Measurements from ENCODE around the gene TPO. TPM values are rescaled to one million over a fixed set of nuclear protein-coding genes. Genes with fewer than 3 reads are reported as not detected.
"Not testable (repeated sequence)": the region's sequence is repeated elsewhere in the genome, so short reads cannot be mapped to it uniquely, and the experiment has no call there.

The TPO gene
- total RNA-seq, 2 experiments from 2014 or later, result not detected

DNA sequence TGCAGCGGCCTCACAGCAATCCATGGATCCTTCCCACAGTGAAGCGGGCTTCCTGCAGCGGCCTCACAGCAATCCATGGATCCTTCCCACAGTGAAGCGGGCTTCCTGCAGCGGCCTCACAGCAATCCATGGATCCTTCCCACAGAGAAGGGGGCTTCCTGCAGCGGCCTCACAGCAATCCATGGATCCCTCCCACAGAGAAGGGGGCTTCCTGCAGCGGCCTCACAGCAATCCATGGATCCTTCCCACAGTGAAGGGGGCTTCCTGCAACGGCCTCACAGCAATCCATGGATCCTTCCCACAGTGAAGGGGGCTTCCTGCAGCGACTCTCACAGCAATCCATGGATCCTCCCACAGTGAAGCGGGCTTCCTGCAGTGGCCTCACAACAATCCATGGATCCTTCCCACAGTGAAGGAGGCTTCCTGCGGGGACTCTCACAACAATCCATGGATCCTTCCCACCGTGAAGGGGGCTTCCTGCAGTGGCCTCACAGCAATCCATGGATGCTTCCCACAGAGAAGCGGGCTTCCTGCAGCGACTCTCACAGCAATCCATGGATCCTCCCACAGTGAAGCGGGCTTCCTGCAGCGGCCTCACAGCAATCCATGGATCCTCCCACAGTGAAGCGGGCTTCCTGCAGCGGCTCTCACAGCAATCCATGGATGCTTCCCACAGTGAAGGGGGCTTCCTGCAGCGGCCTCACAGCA lies 168.1 kb downstream of the TPO start:
- H3K4me1 Mint-ChIP-seq (ENCODE audit: low read depth); H3K27me3 Mint-ChIP-seq (ENCODE audit: low read depth); CTCF ChIA-PET; DNase-seq; H3K36me3 Mint-ChIP-seq (ENCODE audit: low read depth); H3K4me3 Mint-ChIP-seq; H3K27ac Mint-ChIP-seq; H3K9me3 Mint-ChIP-seq (ENCODE audit: insufficient read depth); POLR2A ChIA-PET; ATAC-seq: not testable (repeated sequence)

DNA sequence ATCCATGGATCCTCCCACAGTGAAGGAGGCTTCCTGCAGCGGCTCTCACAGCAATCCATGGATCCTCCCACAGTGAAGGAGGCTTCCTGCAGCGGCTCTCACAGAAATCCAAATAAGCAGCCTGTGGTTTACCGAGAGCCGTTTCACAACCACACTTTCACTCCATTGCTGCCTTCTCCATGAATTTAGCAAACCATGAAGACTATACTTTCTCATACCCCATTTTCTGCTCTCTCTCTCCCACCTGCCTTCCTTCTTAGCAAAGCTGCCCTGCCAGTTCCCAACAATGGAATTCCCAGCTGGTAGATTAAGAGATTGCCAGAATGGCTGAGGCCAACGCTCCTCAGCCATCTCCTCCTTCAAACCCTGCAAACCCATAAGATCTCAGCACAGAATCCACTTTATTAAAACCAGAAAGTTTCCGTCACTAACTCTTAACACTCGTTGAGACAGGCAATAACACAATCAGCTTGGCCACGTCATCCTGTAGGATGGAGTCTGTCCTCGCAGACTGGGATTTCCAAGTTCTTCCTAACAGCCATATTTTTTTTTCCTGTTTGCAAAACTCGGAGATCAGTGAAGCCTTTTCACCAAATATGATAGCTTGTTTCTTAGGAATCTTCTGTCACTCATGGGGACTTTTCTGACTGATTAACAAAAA lies 168.8 kb downstream of the TPO start:
- no peak overlapping the region for H3K4me3 Mint-ChIP-seq
- H3K27ac Mint-ChIP-seq, result no peak overlapping the region
- H3K27me3 Mint-ChIP-seq (ENCODE audit: low read depth), result peaks cover 5% of the 10 kb centered on the region
- CTCF ChIA-PET, result no interaction called here
- H3K4me1 Mint-ChIP-seq (ENCODE audit: low read depth), result no peaks in the 10 kb centered on the region
- ATAC-seq (no peak), DNase-seq (no peak)
- POLR2A ChIA-PET, result no interaction called here
- H3K9me3 Mint-ChIP-seq (ENCODE audit: insufficient read depth), result no peaks in the 10 kb centered on the region
- no peaks in the 10 kb centered on the region for H3K36me3 Mint-ChIP-seq (ENCODE audit: low read depth)

DNA sequence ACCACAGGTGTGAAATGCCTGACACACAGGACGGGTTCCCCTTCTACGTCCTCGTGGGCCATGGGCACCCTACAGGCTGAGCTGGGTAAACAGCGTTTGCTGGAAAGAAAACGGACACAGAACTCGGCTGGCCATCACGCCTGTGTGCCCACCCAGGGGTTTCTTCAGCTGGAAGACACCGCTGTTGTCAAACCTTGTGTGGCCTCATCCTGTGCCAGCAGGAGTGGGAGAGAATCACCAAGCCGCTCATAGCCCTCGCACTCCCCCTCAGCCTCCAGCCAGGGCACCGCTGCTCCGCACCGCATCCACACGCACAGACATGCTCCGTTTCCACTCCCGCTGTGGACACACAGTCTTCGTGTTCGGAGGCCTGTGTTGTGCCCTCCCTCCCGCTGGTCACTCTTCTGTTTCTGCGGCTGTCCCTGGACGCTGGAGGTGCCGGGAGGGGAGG lies 169.7 kb downstream of the TPO start:
- Mint-ChIP-seq H3K27ac (no peak overlapping the region), H3K36me3 (ENCODE audit: low read depth) (no peaks in the 10 kb centered on the region), H3K4me3 (no peak overlapping the region), H3K27me3 (ENCODE audit: low read depth) (peaks cover 3% of the 10 kb centered on the region), H3K9me3 (ENCODE audit: insufficient read depth) (no peaks in the 10 kb centered on the region), H3K4me1 (ENCODE audit: low read depth) (no peaks in the 10 kb centered on the region)
- ATAC-seq, result no peak
- DNase-seq, result no peak
- POLR2A ChIA-PET, result no interaction called here
- CTCF ChIA-PET, result no interaction called here

DNA sequence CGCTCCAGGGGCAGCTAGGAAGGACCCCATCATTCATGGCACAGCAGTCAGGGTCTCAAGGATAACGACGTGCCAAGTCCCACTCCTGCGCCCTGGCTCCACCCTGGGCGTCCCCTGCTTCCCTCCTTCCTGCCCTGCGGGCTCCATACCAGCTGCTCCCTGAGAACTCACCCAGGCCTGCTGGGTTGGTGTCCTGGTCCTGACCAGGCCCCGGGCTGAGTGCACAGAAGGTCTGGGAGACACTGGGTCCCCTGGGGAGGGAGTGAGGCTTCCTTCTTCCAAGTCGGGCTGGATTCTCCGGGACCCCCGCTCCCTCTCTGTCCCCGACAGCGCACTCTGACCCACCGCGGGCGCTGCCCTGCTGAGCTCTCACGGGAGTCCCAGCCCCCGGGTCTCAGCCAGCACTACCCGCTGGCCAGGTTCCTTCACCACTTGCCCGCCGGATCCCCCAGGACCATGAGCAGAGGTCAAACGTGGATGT lies 170.8 kb downstream of the TPO start:
- Mint-ChIP-seq H3K27ac (no peak overlapping the region), H3K27me3 (ENCODE audit: low read depth) (peaks cover 2% of the 10 kb centered on the region), H3K9me3 (ENCODE audit: insufficient read depth) (no peaks in the 10 kb centered on the region), H3K36me3 (ENCODE audit: low read depth) (no peaks in the 10 kb centered on the region), H3K4me1 (ENCODE audit: low read depth) (no peaks in the 10 kb centered on the region), H3K4me3 (no peak overlapping the region)
- DNase-seq, result no peak
- ChIA-PET POLR2A (no interaction called here), CTCF (no interaction called here)
- ATAC-seq, result no peak

DNA sequence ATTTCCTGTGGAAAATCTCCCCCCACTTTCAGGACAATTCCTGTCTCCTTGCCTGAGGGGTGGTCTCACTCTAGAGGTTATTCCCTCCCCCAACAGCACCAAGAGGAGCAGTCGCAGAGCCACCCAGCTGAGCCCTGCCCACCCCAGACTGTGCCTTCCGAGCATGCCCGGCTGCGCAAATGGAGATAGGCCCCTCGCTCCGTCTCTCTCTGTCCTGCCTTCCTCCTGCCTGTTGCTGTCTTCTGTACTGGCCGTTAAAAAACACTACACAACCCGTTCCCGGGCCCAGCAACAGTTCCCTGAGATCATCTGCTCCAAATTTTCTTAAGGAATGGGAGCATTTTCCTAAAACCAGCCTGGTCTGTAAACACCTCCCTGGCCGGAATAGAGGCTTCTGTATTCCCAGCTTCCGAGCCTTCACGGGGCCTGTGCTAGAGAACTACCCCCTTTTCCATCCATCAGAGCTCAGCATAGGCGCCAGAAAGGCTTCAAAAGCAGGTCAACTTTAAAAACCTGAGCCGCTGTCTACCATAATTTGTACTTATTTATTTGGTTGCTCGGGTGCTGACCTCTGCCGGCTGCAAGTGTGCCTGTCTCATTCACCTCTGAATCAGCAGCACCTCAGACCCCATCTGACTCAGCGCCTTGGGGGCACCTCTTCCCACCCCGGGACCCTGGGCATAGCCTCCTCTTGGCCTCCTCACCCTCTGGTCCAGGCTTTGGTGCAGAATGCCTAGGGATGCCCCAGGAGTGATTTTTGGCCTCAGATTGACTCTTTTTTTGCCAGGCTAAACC lies 171.6 kb downstream of the TPO start:
- no peak overlapping the region for H3K27ac Mint-ChIP-seq

DNA sequence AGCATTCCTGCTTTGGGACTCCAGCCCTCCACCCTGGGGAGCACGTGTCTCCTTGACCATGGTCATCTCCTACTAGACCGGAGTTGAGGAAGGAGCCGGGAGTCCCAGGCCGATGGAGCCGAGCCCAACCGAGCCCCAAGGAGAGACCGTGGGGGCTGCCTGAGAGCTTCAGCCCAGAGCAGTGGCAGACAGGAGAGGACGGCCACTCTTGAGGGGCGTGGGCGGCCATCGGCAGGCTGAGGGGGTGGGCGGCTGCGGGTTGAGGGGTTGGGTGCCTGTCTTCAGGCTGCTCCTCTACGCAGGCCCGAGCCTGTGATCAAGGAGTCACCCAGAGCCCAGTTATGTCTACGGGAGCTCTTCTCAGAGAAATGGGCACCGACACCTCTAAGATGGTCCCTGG lies 172.4 kb downstream of the TPO start:
- no peak overlapping the region for H3K4me3 Mint-ChIP-seq
- H3K27ac Mint-ChIP-seq, result no peak overlapping the region
- no peak for ATAC-seq
- DNase-seq, result no peak
- ChIA-PET CTCF (no interaction called here), POLR2A (no interaction called here)
- no peaks in the 10 kb centered on the region for H3K4me1 Mint-ChIP-seq (ENCODE audit: low read depth)
- H3K36me3 Mint-ChIP-seq (ENCODE audit: low read depth), result no peaks in the 10 kb centered on the region
- H3K9me3 Mint-ChIP-seq (ENCODE audit: insufficient read depth), result no peaks in the 10 kb centered on the region
- no peaks in the 10 kb centered on the region for H3K27me3 Mint-ChIP-seq (ENCODE audit: low read depth)

More for the DNA sequence above, 171.6 kb downstream of the TPO start:
- ChIA-PET POLR2A (no interaction called here), CTCF (no interaction called here)
- Mint-ChIP-seq H3K4me1 (ENCODE audit: low read depth) (no peaks in the 10 kb centered on the region), H3K9me3 (ENCODE audit: insufficient read depth) (no peaks in the 10 kb centered on the region), H3K36me3 (ENCODE audit: low read depth) (no peaks in the 10 kb centered on the region), H3K4me3 (no peak overlapping the region), H3K27me3 (ENCODE audit: low read depth) (no peaks in the 10 kb centered on the region)
- ATAC-seq (no peak), DNase-seq (no peak)

DNA sequence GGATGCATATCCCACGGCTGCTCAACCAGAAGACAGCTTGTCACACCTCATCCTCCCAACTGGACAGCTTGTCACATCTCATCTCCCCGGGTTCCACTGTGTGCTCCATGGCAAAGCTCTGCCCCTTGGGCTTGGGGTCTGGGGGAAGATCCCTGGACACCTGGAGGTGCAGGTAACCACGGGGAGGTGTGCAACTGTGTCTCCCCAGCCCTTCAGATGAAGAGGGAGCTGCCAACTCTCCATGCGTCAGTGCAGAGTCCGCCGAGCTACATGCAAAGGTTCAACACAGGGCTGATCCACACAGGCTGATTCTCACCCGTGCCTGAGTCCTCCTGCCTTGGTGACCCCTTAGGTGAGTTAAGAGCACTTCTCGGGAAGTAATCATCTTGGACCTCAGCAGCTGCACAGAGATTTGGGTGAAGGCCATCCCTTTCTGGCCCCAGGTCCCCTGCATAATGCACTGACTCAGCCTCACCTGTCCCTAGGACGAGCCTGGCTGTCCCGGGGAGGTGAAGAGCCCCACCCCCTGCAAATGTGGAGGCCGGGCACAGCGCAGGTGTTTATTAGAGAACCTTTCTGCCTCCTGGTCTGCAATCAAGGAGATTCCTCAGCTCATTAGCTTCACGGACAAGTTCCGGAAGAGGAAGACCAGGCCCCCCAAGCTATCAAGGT lies 173.1 kb downstream of the TPO start:
- CTCF ChIA-PET, result no interaction called here
- DNase-seq (no peak), ATAC-seq (no peak)
- H3K9me3 Mint-ChIP-seq (ENCODE audit: insufficient read depth), result no peaks in the 10 kb centered on the region
- H3K4me1 Mint-ChIP-seq (ENCODE audit: low read depth), result no peaks in the 10 kb centered on the region
- H3K36me3 Mint-ChIP-seq (ENCODE audit: low read depth), result no peaks in the 10 kb centered on the region
- POLR2A ChIA-PET, result no interaction called here
- H3K4me3 Mint-ChIP-seq, result no peak overlapping the region
- H3K27me3 Mint-ChIP-seq (ENCODE audit: low read depth), result no peaks in the 10 kb centered on the region
- H3K27ac Mint-ChIP-seq, result no peak overlapping the region

DNA sequence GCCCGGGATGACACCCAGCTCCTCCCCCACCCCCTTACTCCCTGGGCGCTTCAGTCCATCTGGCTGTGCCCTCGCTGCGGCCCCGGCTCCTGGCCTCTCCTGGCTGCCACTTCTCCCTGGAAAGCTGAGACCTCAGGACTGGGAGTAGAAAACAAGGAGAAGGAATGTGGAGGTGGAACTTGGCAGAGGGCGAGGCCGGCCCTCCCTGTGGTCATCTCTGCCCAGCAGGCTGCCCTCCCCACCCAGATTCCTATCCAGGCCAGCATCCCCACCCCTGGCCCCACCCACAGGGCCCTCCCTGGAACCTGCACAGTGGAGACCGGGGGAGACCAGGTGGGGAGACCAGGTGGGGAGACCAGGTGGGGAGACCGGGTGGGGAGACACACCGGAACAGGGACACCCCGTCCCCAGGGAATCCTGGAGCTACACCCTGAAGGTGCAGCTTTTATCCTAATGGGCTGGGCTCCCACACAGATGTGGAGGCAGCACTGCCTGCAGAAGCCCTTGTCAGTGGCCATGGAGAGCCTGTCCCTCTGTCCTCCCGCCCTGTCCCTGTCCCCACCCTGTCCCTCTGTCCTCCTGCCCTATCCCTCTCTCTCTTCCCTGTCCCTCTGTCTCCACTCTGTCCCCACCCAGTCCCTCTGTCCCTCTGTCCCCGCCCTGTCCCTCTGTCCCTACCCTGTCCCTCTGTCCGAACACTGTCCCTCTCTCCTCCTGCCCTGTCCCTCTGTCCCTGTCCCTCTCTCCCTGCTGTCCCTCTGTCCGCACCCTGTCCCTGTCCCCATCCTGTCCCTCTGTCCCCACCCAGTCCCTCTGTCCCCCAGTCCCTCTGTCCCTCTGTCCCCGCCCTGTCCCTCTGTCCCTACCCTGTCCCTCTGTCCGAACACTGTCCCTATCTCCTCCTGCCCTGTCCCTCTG lies 173.9 kb downstream of the TPO start:
- CTCF ChIA-PET, result no interaction called here
- no peak overlapping the region for H3K27ac Mint-ChIP-seq

DNA sequence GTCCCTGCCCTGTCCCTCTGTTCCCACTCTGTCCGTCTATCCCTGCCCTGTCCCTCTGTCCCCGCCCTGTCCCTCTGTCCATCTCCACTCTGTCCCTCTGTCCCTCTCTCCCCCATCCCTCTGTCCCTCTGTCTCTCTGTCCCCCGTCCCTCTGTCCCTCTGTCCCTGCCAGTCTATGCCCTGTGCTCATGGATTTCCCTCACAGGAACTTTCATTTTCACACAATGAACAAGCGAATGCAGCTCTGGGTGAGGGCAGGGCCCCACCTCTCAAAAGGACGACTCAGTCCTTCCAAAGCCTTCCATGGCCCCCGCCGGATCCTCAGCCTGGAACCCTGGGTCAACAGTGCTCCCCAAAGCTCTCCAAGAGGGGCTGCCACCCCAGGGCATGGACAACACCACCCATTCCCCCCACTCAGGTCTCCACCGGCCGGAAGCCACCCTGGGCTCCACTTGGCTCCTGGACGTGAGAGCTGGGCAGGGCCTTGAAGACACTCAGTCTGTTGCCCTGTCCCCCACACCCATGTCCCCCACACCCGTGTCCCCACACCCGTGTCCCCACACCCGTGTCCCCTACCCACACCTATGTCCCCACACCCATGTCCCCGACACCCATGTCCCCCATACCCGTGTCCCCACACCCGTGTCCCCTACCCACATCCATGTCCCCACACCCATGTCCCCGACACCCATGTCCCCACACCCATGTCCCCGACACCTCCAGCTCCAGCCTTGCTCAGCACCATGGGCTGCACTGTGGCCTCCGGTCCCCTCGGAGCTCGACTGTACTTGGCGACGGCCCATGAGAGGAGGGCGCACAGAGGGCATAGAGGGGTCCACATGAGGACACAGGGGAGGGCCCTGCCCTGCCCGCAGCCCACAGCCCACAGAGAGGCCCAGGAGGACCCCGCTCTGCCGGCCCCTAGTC lies 175.1 kb downstream of the TPO start:
- Mint-ChIP-seq H3K27me3 (ENCODE audit: low read depth) (no peaks in the 10 kb centered on the region), H3K27ac (no peak overlapping the region), H3K36me3 (ENCODE audit: low read depth) (no peaks in the 10 kb centered on the region), H3K4me1 (ENCODE audit: low read depth) (no peaks in the 10 kb centered on the region), H3K9me3 (ENCODE audit: insufficient read depth) (no peaks in the 10 kb centered on the region), H3K4me3 (no peak overlapping the region)
- ChIA-PET POLR2A (no interaction called here), CTCF (no interaction called here)
- ATAC-seq (no peak), DNase-seq (no peak)

More for the DNA sequence above, 173.9 kb downstream of the TPO start:
- Mint-ChIP-seq H3K36me3 (ENCODE audit: low read depth) (no peaks in the 10 kb centered on the region), H3K4me3 (no peak overlapping the region), H3K27me3 (ENCODE audit: low read depth) (no peaks in the 10 kb centered on the region), H3K9me3 (ENCODE audit: insufficient read depth) (no peaks in the 10 kb centered on the region), H3K4me1 (ENCODE audit: low read depth) (no peaks in the 10 kb centered on the region)
- no peak for DNase-seq
- POLR2A ChIA-PET, result no interaction called here
- no peak for ATAC-seq

DNA sequence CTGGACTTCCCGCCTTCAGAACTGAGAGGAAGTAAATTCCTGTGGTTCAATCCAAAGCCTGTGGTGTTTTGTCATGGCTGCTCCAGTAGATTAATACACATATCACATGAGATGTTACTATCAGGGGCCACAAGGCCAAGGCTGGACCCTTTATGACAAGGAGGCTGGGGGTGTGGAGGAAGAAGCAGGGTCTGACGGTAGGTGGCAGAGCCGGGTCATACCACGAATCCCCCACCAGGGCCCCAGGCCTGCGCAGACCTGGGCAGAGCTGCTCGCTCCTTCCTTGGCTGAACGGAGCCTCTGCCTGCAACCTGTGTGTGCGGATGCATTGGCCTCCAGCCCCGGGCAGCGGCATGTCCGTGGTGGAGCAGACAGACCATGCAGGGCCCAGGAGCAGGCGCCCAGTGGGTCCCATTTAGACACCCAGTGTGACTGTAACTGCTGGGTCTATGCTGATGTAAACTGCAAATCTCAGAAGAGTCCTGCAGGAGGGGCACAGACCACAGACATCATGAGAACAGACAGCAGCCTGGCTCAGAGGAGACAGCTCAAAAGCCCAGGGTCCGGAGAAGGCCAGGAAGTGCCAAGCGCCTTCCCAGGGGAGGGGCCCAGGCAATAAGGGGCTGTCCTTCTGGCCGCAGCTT lies 175.8 kb downstream of the TPO start:
- POLR2A ChIA-PET, result no interaction called here
- no peak overlapping the region for H3K27ac Mint-ChIP-seq
- H3K36me3 Mint-ChIP-seq (ENCODE audit: low read depth), result no peaks in the 10 kb centered on the region
- DNase-seq, result no peak
- H3K4me1 Mint-ChIP-seq (ENCODE audit: low read depth), result no peaks in the 10 kb centered on the region
- no peaks in the 10 kb centered on the region for H3K9me3 Mint-ChIP-seq (ENCODE audit: insufficient read depth)
- H3K4me3 Mint-ChIP-seq, result no peak overlapping the region
- no peaks in the 10 kb centered on the region for H3K27me3 Mint-ChIP-seq (ENCODE audit: low read depth)
- CTCF ChIA-PET, result no interaction called here
- ATAC-seq, result no peak
